Measurements from ENCODE around the gene NTF3. TPM values are rescaled to one million over a fixed set of nuclear protein-coding genes. Genes with fewer than 3 reads are reported as not detected.

Gene NTF3
- total and polyA plus RNA-seq, 9 donors = 3.2 to 15.9 (median 9.4) TPM

DNA sequence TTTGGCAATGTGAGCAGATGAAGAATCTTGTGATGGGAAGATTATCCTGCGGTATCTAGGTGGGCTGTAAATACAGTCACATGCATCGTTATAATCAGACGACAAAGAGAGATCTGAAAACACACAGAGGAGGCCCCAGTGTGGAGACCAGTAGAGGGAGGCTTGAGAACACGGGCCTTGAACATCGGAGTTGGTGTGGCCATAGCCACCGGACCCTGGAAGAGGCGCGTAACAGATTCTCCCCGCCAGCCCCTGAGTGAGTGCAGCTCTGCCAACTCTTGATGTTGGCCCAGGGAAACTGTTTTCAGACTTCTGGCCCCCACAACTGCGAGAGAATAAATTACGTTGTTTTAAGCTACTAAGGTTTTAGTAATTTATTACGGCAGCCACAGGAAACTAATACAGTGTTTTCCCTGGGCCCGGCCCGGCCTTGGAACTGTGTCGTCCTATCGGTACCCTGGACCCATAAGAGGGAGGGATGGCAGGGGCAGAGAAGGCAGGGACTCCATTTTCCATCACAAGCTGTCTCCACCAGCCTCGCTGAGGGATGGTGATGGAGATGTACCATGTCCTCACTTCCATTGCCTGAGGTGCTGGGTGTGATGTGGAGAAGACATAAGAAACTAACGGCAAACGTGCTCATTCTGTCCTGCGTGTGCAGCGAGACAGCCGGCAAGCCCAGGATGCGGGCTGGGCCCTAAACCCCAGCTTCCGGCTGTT is 91.6 kb downstream of the NTF3 start:
- Histone ChIP-seq H3K9me3 (no peaks in the 10 kb centered on the region), H3K4me3 (no peak overlapping the region), H3K4me1 (ENCODE audit: insufficient read depth) (no peaks in the 10 kb centered on the region), H3K27me3 (no peaks in the 10 kb centered on the region), H3K36me3 (no peaks in the 10 kb centered on the region), H3K27ac (no peak overlapping the region)
- no peak for DNase-seq
- intact Hi-C loops (cut with DNase I) = no loop called here
- WGBS, 3 donors = 89 to 91% (median 91%) methylated on average over 24 of the region's 24 CpGs
- TF ChIP-seq EP300 (IDR thresholded peaks at IDR 0.05) (no peak), POLR2A (IDR thresholded peaks at IDR 0.05) (no peak)
- TF ChIP-seq, protein P1, sequence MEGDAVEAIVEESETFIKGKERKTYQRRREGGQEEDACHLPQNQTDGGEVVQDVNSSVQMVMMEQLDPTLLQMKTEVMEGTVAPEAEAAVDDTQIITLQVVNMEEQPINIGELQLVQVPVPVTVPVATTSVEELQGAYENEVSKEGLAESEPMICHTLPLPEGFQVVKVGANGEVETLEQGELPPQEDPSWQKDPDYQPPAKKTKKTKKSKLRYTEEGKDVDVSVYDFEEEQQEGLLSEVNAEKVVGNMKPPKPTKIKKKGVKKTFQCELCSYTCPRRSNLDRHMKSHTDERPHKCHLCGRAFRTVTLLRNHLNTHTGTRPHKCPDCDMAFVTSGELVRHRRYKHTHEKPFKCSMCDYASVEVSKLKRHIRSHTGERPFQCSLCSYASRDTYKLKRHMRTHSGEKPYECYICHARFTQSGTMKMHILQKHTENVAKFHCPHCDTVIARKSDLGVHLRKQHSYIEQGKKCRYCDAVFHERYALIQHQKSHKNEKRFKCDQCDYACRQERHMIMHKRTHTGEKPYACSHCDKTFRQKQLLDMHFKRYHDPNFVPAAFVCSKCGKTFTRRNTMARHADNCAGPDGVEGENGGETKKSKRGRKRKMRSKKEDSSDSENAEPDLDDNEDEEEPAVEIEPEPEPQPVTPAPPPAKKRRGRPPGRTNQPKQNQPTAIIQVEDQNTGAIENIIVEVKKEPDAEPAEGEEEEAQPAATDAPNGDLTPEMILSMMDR (IDR thresholded peaks at IDR 0.05) = no peak

DNA sequence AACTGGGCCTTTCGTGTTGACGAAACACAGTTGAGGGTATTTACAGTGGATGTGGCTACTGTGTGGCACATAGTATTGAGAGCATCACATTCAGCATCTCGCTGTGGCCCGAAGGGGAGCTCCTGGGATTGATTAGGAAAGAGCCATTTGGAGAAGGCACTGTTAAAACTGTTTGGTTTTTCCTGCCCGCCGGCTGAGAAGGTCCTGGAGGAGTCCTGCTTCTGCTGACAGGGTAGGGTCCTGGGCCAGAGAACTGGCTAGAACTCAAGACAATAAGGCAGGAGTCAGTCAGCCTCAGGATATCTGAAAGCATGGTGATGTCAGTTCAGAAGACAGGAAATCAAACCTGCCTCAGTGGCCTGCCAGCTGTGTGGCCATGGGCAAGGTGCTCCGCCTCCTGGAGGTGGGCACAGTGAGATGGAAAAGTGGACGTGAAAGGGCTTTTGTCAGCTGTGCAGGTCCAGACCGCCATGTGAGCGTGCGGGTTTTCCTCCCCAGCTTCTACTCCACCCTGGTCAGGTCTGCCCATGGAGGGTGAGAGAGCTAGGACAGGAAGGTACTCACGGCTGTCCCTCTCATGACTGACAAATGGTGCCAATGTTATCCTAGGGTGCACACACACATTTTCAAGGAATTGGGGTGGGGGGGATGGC is 92.3 kb downstream of the NTF3 start:
- DNase-seq = no peak
- H3K4me3 ChIP-seq = no peak overlapping the region
- H3K9me3 ChIP-seq = no peaks in the 10 kb centered on the region
- H3K27ac ChIP-seq = no peak overlapping the region
- H3K4me1 ChIP-seq (ENCODE audit: insufficient read depth) = no peaks in the 10 kb centered on the region
- WGBS, 3 donors = 91 to 94% (median 94%) methylated on average over 12 of the region's 12 CpGs
- no peaks in the 10 kb centered on the region for H3K36me3 ChIP-seq
- intact Hi-C loops (cut with DNase I) = no loop called here
- H3K27me3 ChIP-seq = no peaks in the 10 kb centered on the region
- TF ChIP-seq EP300 (IDR thresholded peaks at IDR 0.05) (no peak), POLR2A (IDR thresholded peaks at IDR 0.05) (no peak)
- TF ChIP-seq, protein P1 (IDR thresholded peaks at IDR 0.05) = no peak

DNA sequence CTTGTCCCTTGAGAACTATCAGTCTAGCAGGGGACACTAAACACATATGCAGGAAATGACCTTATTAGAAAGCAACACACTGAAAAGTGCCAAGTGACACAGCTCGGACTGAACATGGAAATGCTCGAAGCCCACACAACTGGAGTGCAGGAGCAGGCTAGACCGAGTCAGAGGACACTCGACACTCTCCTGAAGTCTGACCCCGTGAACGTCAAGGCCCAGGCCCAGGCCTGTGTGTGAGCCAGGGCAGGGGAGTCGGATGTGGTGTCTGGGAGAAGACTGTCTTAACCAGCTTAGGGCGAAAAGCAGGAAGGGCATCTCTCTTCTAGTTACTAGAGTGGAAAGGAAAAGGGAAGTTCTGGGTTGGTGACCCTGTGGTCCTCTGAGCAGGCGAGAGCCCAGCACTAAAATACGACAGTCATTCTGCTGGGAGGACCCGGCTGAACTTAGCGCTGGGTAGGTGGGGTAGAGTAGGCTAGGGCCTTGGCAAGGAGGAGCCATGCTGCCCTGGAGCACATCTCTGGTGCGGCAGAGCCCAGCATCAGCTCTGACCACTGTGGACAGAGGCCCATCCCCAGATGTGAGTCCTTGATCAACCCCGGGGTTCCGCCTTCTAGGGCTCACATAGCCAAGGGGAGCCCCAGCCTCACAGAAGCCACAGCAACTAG is 93.0 kb downstream of the NTF3 start:
- Histone ChIP-seq H3K27ac (no peak overlapping the region), H3K27me3 (no peaks in the 10 kb centered on the region), H3K4me1 (ENCODE audit: insufficient read depth) (no peaks in the 10 kb centered on the region), H3K36me3 (no peaks in the 10 kb centered on the region), H3K4me3 (no peak overlapping the region), H3K9me3 (no peaks in the 10 kb centered on the region)
- intact Hi-C loops (cut with DNase I) = no loop called here
- whole genome bisulfite sequencing, 3 donors = 91 to 93% (median 91%) methylated on average over 15 of the region's 15 CpGs
- no peak for DNase-seq
- TF ChIP-seq, protein P1 (IDR thresholded peaks at IDR 0.05) = no peak
- TF ChIP-seq EP300 (IDR thresholded peaks at IDR 0.05) (no peak), POLR2A (IDR thresholded peaks at IDR 0.05) (no peak)

- DNase-seq = no peak
- TF ChIP-seq POLR2A (IDR thresholded peaks at IDR 0.05) (no peak), EP300 (IDR thresholded peaks at IDR 0.05) (no peak)
- TF ChIP-seq, protein P1 (IDR thresholded peaks at IDR 0.05) = no peak
- H3K9me3 ChIP-seq = no peaks in the 10 kb centered on the region
- H3K27me3 ChIP-seq = no peaks in the 10 kb centered on the region
- intact Hi-C loops (cut with DNase I) = no loop called here
- H3K4me1 ChIP-seq (ENCODE audit: insufficient read depth) = no peaks in the 10 kb centered on the region
- H3K27ac ChIP-seq = no peak overlapping the region
- no peak overlapping the region for H3K4me3 ChIP-seq
- WGBS, 3 donors = 92 to 96% (median 93%) methylated on average over 4 of the region's 4 CpGs
- H3K36me3 ChIP-seq = no peaks in the 10 kb centered on the region
These were observed 94.0 kb downstream of the NTF3 start for GRCh38 chr12:5525783-5526367.
